ENCODE results near the gene NMRK2. TPM values are rescaled to one million over a fixed set of nuclear protein-coding genes. Genes with fewer than 3 reads are reported as not detected.
A peak's percentile ranks its signal among the peaks of the same experiment; 100 is the strongest.
"Not testable (repeated sequence)": the region's sequence is repeated elsewhere in the genome, so short reads cannot be mapped to it uniquely, and the experiment has no call there.

Gene NMRK2
- total RNA-seq = 1 to 10 TPM in 2 of 4 donors, under 1 TPM in 1, not detected in 1; 0.69 to 8.6 (median 7.3) TPM

DNA sequence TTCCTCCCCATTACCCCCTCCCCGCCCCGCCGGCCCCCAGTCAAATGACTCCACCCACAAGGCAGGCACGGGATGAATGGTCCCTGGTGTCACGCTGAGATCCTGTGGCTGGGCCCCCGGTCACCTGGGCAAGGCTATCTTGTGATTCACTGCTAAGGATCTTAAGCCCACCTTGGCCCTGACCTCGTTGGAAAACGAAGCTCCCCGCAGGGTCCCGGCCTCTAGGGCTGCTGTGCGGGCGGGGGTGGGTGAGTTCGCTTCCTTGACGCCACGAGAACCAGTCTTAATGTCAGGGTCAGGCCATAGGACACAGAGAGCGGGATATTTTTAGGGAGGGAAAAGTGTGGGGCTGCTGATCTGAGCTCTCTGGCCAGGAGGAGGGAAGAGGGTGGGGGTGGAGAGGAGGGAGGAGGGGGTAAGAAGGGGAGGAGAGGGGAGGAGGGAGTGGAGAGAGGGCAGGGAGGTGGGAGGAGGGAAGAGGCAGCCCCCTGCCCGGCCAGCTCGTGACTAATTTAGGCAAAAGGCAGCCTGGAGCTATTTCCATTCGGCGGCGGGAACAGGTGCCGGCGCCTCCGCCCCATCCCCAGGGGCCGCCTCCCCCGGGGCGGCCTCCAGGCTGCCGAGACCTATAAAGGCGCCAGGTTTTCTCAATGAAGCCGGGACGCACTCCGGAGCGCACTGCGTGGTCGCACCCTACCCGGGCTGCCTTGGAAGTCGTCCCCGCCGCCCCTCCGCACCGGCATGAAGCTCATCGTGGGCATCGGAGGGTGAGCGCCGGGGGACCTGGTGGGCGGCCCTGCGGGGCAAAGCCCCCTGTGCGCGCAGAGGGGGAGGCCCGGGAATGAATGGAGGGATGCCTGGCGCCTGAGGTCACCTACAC is at the start of gene NMRK2:
TSS of gene NMRK2 (plus strand) at position 139 of the 880 bp plus-strand sequence. CDS start at position 742, 603 bp downstream.
- Histone ChIP-seq H3K4me1 (peaks cover 0 to 25% (median 8%) of the 10 kb centered on the region in 3 donors), H3K27ac (peak within 1 kb of the TSS in 1 of 4 donors; percentile 44), H3K4me3 (peak within 1 kb of the TSS in 1 of 2 donors; percentile 38), H3K9me3 (no peaks in the 10 kb centered on the region), H3K27me3 (peaks cover 16% of the 10 kb centered on the region), H3K36me3 (no peaks in the 10 kb centered on the region)
- 0% methylated on average over 3 to 5 of the region's 51 CpGs for WGBS, 2 donors (ENCODE audit: low coverage in 1 of 2)
- TF ChIP-seq, protein P1, sequence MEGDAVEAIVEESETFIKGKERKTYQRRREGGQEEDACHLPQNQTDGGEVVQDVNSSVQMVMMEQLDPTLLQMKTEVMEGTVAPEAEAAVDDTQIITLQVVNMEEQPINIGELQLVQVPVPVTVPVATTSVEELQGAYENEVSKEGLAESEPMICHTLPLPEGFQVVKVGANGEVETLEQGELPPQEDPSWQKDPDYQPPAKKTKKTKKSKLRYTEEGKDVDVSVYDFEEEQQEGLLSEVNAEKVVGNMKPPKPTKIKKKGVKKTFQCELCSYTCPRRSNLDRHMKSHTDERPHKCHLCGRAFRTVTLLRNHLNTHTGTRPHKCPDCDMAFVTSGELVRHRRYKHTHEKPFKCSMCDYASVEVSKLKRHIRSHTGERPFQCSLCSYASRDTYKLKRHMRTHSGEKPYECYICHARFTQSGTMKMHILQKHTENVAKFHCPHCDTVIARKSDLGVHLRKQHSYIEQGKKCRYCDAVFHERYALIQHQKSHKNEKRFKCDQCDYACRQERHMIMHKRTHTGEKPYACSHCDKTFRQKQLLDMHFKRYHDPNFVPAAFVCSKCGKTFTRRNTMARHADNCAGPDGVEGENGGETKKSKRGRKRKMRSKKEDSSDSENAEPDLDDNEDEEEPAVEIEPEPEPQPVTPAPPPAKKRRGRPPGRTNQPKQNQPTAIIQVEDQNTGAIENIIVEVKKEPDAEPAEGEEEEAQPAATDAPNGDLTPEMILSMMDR (IDR thresholded peaks at IDR 0.05) = no peak
- no peak for TF ChIP-seq EP300 (IDR thresholded peaks at IDR 0.05)
- ATAC-seq = peak; percentile 50

GRCh38 chr19:3890591-3890990 is 42.3 kb upstream of the NMRK2 start:
- H3K9me3 ChIP-seq = no peaks in the 10 kb centered on the region
- H3K27me3 ChIP-seq = no peaks in the 10 kb centered on the region
- H3K36me3 ChIP-seq = no peaks in the 10 kb centered on the region
- no peak for ATAC-seq
- TF ChIP-seq EP300 (IDR thresholded peaks at IDR 0.05) (no peak), POLR2AphosphoS5 (IDR thresholded peaks at IDR 0.05) (no peak), POLR2A (IDR thresholded peaks at IDR 0.05) (no peak)
- no peak overlapping the region for H3K4me3 ChIP-seq
- H3K27ac ChIP-seq = no peak overlapping the region
- no peaks in the 10 kb centered on the region for H3K4me1 ChIP-seq
- 67% methylated on average over 17 of the region's 17 CpGs; no CpG with 5 or more reads in 1 of the 2 donors for WGBS, 2 donors (ENCODE audit: low coverage in 1 of 2)

DNA sequence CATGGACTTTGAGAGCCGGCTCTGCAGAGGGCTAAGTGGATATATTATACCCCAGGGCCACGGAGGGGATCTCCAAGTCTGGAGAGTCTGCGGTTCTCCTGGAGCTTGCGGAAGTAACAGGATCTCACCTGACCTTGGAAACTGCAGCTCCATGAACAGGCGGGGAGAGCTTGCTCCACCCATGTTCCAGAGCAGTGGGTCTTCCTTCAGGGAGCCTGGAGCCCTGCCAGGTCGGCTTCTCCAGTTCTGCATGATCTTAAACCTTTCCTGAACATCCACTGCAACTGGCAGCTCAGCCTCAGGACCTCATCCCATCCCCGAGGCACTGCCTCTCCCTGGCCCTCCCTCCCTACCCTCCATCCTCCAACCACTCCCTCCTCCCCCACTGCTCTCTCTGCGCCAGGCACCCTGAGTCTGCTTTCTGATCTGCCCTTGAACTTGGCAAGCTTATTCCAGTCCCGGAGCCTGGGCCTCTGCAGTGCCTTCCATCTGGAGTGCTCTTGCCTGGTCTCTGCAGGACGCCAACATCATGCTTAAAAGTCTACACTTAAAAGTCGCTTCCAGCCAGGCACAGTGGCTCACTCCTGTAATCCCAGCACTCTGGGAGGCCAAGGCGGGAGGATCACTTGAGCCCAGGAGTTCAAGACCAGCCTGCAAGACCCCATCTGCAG is 39.2 kb upstream of the NMRK2 start:
- WGBS, 2 donors (ENCODE audit: low coverage in 1 of 2) = 30% methylated on average over 2 of the region's 12 CpGs; no CpG with 5 or more reads in 1 of the 2 donors
- Histone ChIP-seq H3K9me3 (peaks cover 0 to 6% (median 0%) of the 10 kb centered on the region in 3 donors), H3K4me1 (no peaks in the 10 kb centered on the region), H3K27ac (no peak overlapping the region), H3K36me3 (no peaks in the 10 kb centered on the region), H3K4me3 (no peak overlapping the region), H3K27me3 (no peaks in the 10 kb centered on the region)
- TF ChIP-seq, protein P1 (IDR thresholded peaks at IDR 0.05) = no peak
- TF ChIP-seq POLR2AphosphoS5 (IDR thresholded peaks at IDR 0.05) = no peak
- TF ChIP-seq POLR2A (IDR thresholded peaks at IDR 0.05) = no peak
- TF ChIP-seq EP300 (IDR thresholded peaks at IDR 0.05) = no peak
- no peak for ATAC-seq

GRCh38 chr19:3894959-3895358 is 37.9 kb upstream of the NMRK2 start:
- H3K9me3 ChIP-seq, H3K4me3 ChIP-seq, H3K4me1 ChIP-seq, H3K27ac ChIP-seq, H3K27me3 ChIP-seq, ATAC-seq, H3K36me3 ChIP-seq: not testable (repeated sequence)
- WGBS, 2 donors (ENCODE audit: low coverage in 1 of 2) = 63 to 69% methylated on average over 4 to 5 of the region's 5 CpGs

GRCh38 chr19:3895788-3896187 is 37.1 kb upstream of the NMRK2 start:
- no peak for ATAC-seq
- no peak overlapping the region for H3K4me3 ChIP-seq
- peaks cover 0 to 8% (median 0%) of the 10 kb centered on the region in 3 donors for H3K9me3 ChIP-seq
- peaks cover 0 to 17% (median 0%) of the 10 kb centered on the region in 3 donors for H3K4me1 ChIP-seq
- H3K27me3 ChIP-seq = no peaks in the 10 kb centered on the region
- WGBS, 2 donors (ENCODE audit: low coverage in 1 of 2) = 100% methylated on average over 1 of the region's 5 CpGs; no CpG with 5 or more reads in 1 of the 2 donors
- H3K36me3 ChIP-seq = no peaks in the 10 kb centered on the region
- H3K27ac ChIP-seq = no peak overlapping the region
- TF ChIP-seq POLR2AphosphoS5 (IDR thresholded peaks at IDR 0.05) = no peak
- no peak for TF ChIP-seq EP300 (IDR thresholded peaks at IDR 0.05)
- TF ChIP-seq, protein P1 (IDR thresholded peaks at IDR 0.05) = no peak
- TF ChIP-seq POLR2A (IDR thresholded peaks at IDR 0.05) = no peak

Measured in gastroesophageal sphincter (tissue), 4 donors.